Neural cell (in vitro differentiated cells): ENCODE measurements around the gene ALPG.
"Not testable (repeated sequence)": the region's sequence is repeated elsewhere in the genome, so short reads cannot be mapped to it uniquely, and the experiment has no call there.

Experiments
- CTCF ChIP-seq: fragments of 450-650 bp; IDR thresholded peaks from 2 replicates; pipeline ENCODE4 v1.5.1; 2014; ENCODE audit warnings: antibody characterized with exemption, mild to moderate bottlenecking, moderate library complexity; ENCODE audit not compliant: poor library complexity, severe bottlenecking
- MXI1 ChIP-seq: fragments of 450-650 bp; conservative IDR thresholded peaks from 2 replicates; pipeline ENCODE4 v1.6.1; 2014; ENCODE audit warnings: antibody characterized with exemption, mild to moderate bottlenecking; ENCODE audit not compliant: poor library complexity, severe bottlenecking
- POLR2AphosphoS5 ChIP-seq: IDR thresholded peaks from 2 replicates; pipeline ENCODE4 v1.6.1; 2012
- RAD21 ChIP-seq: fragments of 450-650 bp; conservative IDR thresholded peaks from 2 replicates; pipeline ENCODE4 v1.6.1; 2014; ENCODE audit warnings: antibody characterized with exemption, mild to moderate bottlenecking, moderate library complexity
- REST ChIP-seq: IDR thresholded peaks from 2 replicates; pipeline ENCODE4 v1.6.1; 2012; ENCODE audit warnings: borderline replicate concordance
- SMC3 ChIP-seq: fragments of 450-650 bp; conservative IDR thresholded peaks from 2 replicates; pipeline ENCODE4 v1.6.1; 2014; ENCODE audit warnings: antibody characterized with exemption, mild to moderate bottlenecking, moderate library complexity; ENCODE audit not compliant: poor library complexity

- TF ChIP-seq RAD21, CTCF, POLR2AphosphoS5, MXI1, REST, SMC3: not testable (repeated sequence)
Measured at GRCh38 chr2:232445149-232445885, 38.7 kb downstream of the ALPG start.
